Measurements from ENCODE around the gene SYT17.

DNA sequence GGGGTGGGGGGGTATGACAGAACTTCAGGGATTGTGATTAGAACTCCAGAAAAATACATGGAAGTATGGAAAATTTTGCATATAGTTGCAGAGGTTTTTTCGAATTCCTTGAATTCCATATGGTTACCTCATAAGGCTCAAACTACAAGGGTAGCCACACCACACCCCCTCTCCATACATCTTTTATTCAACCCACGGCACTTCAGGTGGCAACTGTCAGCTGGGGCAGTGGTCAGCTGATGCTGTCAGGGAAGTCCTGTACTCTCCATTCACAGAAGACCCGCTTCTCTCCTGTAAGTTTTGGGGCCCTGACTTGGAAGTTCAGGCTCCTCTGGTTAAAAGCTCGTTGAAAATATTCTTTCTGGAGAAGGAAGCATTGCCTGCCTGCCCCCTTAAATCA lies 60.0 kb downstream of the SYT17 start:
- TF ChIP-seq POLR2AphosphoS5 (IDR thresholded peaks at IDR 0.05) (no peak), POLR2A (IDR thresholded peaks at IDR 0.05) (no peak), EP300 (IDR thresholded peaks at IDR 0.05) (no peak)
- TF ChIP-seq, protein P1, sequence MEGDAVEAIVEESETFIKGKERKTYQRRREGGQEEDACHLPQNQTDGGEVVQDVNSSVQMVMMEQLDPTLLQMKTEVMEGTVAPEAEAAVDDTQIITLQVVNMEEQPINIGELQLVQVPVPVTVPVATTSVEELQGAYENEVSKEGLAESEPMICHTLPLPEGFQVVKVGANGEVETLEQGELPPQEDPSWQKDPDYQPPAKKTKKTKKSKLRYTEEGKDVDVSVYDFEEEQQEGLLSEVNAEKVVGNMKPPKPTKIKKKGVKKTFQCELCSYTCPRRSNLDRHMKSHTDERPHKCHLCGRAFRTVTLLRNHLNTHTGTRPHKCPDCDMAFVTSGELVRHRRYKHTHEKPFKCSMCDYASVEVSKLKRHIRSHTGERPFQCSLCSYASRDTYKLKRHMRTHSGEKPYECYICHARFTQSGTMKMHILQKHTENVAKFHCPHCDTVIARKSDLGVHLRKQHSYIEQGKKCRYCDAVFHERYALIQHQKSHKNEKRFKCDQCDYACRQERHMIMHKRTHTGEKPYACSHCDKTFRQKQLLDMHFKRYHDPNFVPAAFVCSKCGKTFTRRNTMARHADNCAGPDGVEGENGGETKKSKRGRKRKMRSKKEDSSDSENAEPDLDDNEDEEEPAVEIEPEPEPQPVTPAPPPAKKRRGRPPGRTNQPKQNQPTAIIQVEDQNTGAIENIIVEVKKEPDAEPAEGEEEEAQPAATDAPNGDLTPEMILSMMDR (IDR thresholded peaks at IDR 0.05), result no peak
